Stimulated activated CD8-positive, alpha-beta memory T cell treated with anti-CD3 and anti-CD28 coated beads, Interleukin-12 subunit alpha, Interleukin-12 subunit beta, amount 100 ng/mL, for 4 hours (primary cell): ENCODE data around the gene LUC7L.

Experiments
- DNase-seq: peaks from one replicate; pipeline ENCODE4 v3.0.0-alpha.2; 2020; ENCODE audit warnings: low read depth

LUC7L gene

DNA sequence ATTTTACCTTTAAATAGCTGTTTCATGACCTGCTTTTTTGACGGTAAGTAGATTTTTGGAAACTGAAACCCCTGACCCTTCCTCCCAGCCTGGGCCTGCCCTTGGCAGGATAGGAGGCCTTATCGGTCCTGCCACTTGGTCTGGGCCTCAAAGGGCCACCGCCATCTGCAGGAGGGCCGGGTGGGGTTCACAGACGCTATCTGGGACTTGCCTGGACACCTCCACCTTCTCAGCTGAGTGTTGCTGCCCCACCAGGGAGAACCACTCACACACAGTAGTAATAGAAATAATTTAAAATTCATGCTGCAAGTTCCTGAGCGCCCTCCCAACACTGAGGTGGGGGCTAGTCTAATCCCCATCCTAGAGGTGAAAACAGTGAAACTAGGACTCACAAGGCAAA is 86.2 kb downstream of the LUC7L start:
- DNase-seq = no peak

DNA sequence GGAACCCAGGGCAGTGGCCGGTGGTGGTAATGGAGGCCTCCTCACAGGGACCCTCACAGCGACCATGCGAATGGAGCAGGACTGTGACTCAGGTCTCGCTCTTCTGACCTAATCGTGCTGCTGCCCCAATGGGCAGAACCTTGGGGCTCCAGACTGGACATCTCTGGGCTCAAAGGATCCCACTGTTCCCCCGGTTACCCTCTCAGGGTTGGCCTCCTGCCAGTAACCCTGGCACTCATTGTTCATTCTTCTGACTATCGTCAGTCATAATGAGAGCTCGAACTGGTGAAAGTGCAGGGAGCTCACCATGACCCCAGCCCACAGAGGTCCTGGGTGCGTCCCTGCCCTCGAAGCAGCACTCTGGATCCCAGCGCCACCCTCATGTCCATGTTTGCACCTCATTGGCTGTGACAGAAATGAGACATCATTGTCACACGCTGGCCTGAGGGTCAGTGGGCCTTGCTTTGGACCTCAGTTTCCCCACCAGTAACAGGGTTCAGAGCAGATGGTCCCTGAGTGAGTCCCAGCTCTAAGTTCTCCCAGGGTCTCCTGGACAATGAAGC is 86.8 kb downstream of the LUC7L start:
- DNase-seq = no peak

DNA sequence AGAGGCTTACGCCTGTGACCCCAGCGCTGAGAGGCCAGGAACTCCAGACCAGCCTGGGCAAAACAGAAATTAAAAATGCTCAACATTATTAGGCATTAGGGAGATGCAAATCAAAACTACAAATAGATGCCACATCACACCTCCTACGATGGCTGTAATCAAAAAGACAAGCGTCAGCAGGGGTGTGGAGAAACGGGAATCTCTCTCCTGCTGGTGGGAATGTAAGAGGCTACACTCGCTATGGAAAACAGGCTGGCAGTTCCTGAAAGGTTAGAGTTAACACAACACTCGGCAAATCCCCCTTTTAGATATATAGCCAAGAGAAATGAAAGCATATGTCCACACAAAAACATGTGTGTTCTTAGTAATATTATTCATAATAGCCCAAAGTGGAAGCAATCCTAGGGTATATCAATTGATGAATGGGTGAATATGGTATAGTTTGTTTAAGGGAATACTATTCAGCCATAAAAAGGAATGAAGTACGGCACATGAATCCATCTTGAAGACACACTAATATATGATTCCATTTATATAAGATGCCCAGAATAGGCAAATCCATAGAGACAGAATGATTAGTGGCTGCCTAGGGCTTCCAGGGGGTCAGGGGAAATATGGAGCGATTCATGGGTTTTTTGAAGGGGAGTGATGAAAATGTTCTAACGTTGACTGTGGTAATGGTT is 88.9 kb downstream of the LUC7L start:
- DNase-seq = no peak
